Left lung (tissue), 10 donors: Measurements from ENCODE around the gene CES3. TPM values are rescaled to one million over a fixed set of nuclear protein-coding genes. Genes with fewer than 3 reads are reported as not detected.

ENCODE experiments used
- ATAC-seq: fragments of 200-7000 bp; cut with Tn5 transposase; one replicate; pipeline ENCODE4 v1.9.1; 2020; ENCODE audit warnings: moderate library complexity
- DNase-seq, 4 donors: peaks; one replicate each; pipeline ENCODE4 v3.0.0-alpha.2; 2013 to 2020
- H3K27ac ChIP-seq, 2 donors: fragments of 200-600 bp; sonication (generic) in 1 of 2; one replicate each; pipeline versions ENCODE4 v1.5.0 to v1.8.0; 2020 to 2021
- H3K27me3 ChIP-seq, 2 donors: fragments of 200-600 bp; sonication (generic) in 1 of 2; one replicate each; pipeline versions ENCODE4 v1.5.0 to v1.8.0; 2020 to 2021
- H3K36me3 ChIP-seq, 2 donors: fragments of 200-600 bp; sonication (generic) in 1 of 2; one replicate each; pipeline versions ENCODE4 v1.5.0 to v1.8.0; 2020 to 2021
- H3K4me1 ChIP-seq, 2 donors: fragments of 200-600 bp; one replicate each; pipeline ENCODE4 v1.8.0; 2021
- H3K4me3 ChIP-seq, 2 donors: fragments of 200-600 bp; sonication (generic) in 1 of 2; one replicate each; pipeline versions ENCODE4 v1.5.0 to v1.8.0; 2020 to 2021; ENCODE audit warnings: mild to moderate bottlenecking in 1 of 2
- H3K9me3 ChIP-seq, 2 donors: fragments of 200-600 bp; sonication (generic) in 1 of 2; one replicate each; pipeline versions ENCODE4 v1.5.0 to v1.8.0; 2020 to 2021
- intact Hi-C, 2 donors: fragments of 100-400 bp; cut with DNase I; formaldehyde crosslinking; loops; one replicate each; pipeline versions ENCODE4 v1.11.2 to v1.14.2; 2022
- polyA plus RNA-seq, 6 donors: library from polyadenylated mRNA; unstranded; fragments of 120-200 nt; gene quantifications; one replicate each; pipeline ENCODE4 v1.2.1, GENCODE V29; 2013; ENCODE audit not compliant: insufficient read length in 6 of 6
- total RNA-seq, 2 donors: library from RNA; stranded (reverse); fragmentation: NEBNext Ultra II Directional; extraction: Animal tissue kit (Norgen Biotek cat#: 25700); gene quantifications; one replicate each; pipeline ENCODE4 v1.2.1, GENCODE V29; 2021
- TF ChIP-seq, protein P1 (sequence below), 2 donors: fragments of 200-600 bp; sonication (generic) in 1 of 2; IDR thresholded peaks; one replicate each; pipeline versions ENCODE4 v1.5.0 to v1.8.0; 2021; ENCODE audit warnings: antibody characterized with exemption in 2 of 2
- donor health status: DM: no; HTN: yes; CAD: no.
- donor health status: DM: no; HTN: no; CAD: no.

Gene CES3
- total and polyA plus RNA-seq, 8 donors, result 0.79 to 5.3 (median 4.2) TPM

DNA sequence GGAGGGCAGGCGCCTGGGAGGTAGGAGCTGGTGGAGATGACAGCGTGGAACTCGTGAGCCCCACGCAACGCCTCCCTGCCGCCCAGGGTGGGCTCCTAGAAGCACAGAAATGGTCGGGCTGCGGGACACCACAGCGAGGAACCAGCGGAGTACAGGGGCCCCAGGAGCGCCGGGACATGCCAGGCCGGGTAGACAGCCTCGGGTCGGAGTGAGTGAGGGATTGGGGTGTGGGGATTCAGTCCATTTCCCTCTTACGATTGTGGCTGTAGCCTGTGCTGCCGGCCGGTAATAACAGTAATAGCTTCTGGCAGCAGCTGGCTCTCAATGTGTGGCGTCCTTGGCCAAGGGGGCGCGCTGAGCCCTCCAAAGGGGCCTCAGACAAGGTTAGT is 12.2 kb upstream of the CES3 start:
- Histone ChIP-seq H3K36me3 (peaks cover 0 to 6% of the 10 kb centered on the region in 2 donors), H3K27me3 (peaks cover 9 to 52% of the 10 kb centered on the region in 2 donors), H3K4me1 (peaks cover 5 to 22% of the 10 kb centered on the region in 2 donors), H3K9me3 (no peaks in the 10 kb centered on the region), H3K4me3 (peak overlapping the region in 1 of 2 donors; percentile 46), H3K27ac (no peak overlapping the region)
- intact Hi-C loops, result no loop called here
- peak in 1 of 4 donors; percentile 66 for DNase-seq
- TF ChIP-seq, protein P1, sequence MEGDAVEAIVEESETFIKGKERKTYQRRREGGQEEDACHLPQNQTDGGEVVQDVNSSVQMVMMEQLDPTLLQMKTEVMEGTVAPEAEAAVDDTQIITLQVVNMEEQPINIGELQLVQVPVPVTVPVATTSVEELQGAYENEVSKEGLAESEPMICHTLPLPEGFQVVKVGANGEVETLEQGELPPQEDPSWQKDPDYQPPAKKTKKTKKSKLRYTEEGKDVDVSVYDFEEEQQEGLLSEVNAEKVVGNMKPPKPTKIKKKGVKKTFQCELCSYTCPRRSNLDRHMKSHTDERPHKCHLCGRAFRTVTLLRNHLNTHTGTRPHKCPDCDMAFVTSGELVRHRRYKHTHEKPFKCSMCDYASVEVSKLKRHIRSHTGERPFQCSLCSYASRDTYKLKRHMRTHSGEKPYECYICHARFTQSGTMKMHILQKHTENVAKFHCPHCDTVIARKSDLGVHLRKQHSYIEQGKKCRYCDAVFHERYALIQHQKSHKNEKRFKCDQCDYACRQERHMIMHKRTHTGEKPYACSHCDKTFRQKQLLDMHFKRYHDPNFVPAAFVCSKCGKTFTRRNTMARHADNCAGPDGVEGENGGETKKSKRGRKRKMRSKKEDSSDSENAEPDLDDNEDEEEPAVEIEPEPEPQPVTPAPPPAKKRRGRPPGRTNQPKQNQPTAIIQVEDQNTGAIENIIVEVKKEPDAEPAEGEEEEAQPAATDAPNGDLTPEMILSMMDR (IDR thresholded peaks at IDR 0.05), result no peak
- ATAC-seq, result no peak

- H3K27ac ChIP-seq, result no peak overlapping the region
- H3K27me3 ChIP-seq, result peaks cover 9 to 52% of the 10 kb centered on the region in 2 donors
- DNase-seq, result no peak
- H3K4me1 ChIP-seq, result peaks cover 5 to 22% of the 10 kb centered on the region in 2 donors
- no peaks in the 10 kb centered on the region for H3K9me3 ChIP-seq
- H3K36me3 ChIP-seq, result no peaks in the 10 kb centered on the region
- no peak for ATAC-seq
- intact Hi-C loops, result no loop called here
- no peak overlapping the region for H3K4me3 ChIP-seq
- TF ChIP-seq, protein P1 (IDR thresholded peaks at IDR 0.05), result no peak
These were observed 11.6 kb upstream of the CES3 start for GRCh38 chr16:66949472-66949871.

- H3K27ac ChIP-seq, result no peak overlapping the region
- intact Hi-C loops, result no loop called here
- no peak for ATAC-seq
These were observed 10.6 kb upstream of the CES3 start for GRCh38 chr16:66950437-66950836.

GRCh38 chr16:66950971-66951790 is 9.9 kb upstream of the CES3 start:
- intact Hi-C loops, result no loop called here
- no peak for DNase-seq
- Histone ChIP-seq H3K9me3 (no peaks in the 10 kb centered on the region), H3K27me3 (peaks cover 9 to 52% of the 10 kb centered on the region in 2 donors), H3K27ac (no peak overlapping the region), H3K4me1 (peaks cover 5 to 22% of the 10 kb centered on the region in 2 donors), H3K36me3 (no peaks in the 10 kb centered on the region), H3K4me3 (no peak overlapping the region)
- TF ChIP-seq, protein P1 (IDR thresholded peaks at IDR 0.05), result no peak
- ATAC-seq, result no peak

More at GRCh38 chr16:66950437-66950836, 10.6 kb upstream of the CES3 start:
- TF ChIP-seq, protein P1 (IDR thresholded peaks at IDR 0.05), result no peak
- Histone ChIP-seq H3K9me3 (no peaks in the 10 kb centered on the region), H3K27me3 (peaks cover 9 to 52% of the 10 kb centered on the region in 2 donors), H3K4me1 (peaks cover 5 to 22% of the 10 kb centered on the region in 2 donors), H3K4me3 (no peak overlapping the region), H3K36me3 (no peaks in the 10 kb centered on the region)
- DNase-seq, result no peak

DNA sequence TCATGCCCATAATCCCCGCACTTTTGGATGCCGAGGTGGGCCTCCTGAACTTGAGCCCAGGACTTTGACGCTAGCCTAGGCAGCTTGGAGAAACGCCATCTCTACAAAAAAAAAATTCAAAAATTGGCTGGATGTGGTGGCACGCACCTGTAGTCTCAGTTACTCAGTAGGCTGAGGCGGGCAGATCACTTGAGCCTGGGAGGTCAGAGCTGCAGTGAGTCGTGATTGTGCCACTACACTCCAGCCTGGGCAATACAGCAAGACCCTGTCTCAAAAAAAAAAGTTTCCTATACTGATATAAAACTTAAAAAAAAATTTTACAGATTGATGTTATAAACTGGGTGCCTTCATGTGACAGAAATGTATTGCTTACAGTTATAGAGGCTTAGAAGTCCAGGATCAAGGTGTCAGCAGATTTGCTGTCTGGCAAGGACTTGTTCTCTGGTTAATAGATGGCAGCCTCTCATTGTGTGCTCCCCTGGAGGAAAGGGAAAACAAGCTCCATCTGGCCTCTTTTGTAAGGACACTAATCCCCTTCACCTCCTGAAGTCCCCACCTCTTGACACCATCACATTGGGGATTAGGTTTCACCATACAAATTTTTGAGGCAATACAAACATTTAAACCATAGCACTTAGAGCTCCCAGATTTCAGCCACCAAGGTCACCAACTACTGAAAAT is 8.5 kb upstream of the CES3 start:
- intact Hi-C loops, result no loop called here
- H3K9me3 ChIP-seq, result no peaks in the 10 kb centered on the region
- TF ChIP-seq, protein P1 (IDR thresholded peaks at IDR 0.05), result no peak
- no peaks in the 10 kb centered on the region for H3K36me3 ChIP-seq
- DNase-seq (peak in 1 of 4 donors; percentile 29), ATAC-seq (no peak)
- H3K27ac ChIP-seq, result no peak overlapping the region
- peaks cover 5 to 15% of the 10 kb centered on the region in 2 donors for H3K4me1 ChIP-seq
- H3K27me3 ChIP-seq, result peaks cover 9 to 52% of the 10 kb centered on the region in 2 donors
- no peak overlapping the region for H3K4me3 ChIP-seq
